ENCODE measurements around the gene ISCA1.

The ISCA1 gene

GRCh38 chr9:86282979-86283535 lies 719 bp upstream of the ISCA1 start:
- DNase-seq: no peak

GRCh38 chr9:86281593-86282076 lies 703 bp downstream of the ISCA1 start:
- no peak for DNase-seq

GRCh38 chr9:86280580-86280979 lies 1.8 kb downstream of the ISCA1 start:
- DNase-seq: no peak

- no peak for DNase-seq
Measured at GRCh38 chr9:86279839-86280238, 2.5 kb downstream of the ISCA1 start.

- DNase-seq: no peak
Measured at GRCh38 chr9:86277072-86277471, 5.3 kb downstream of the ISCA1 start.

GRCh38 chr9:86275962-86276361 lies 6.4 kb downstream of the ISCA1 start:
- DNase-seq: no peak

GRCh38 chr9:86274821-86275643 lies 7.3 kb downstream of the ISCA1 start:
- no peak for DNase-seq

- no peak for DNase-seq
Measured at GRCh38 chr9:86272221-86272620, 10.1 kb downstream of the ISCA1 start.

GRCh38 chr9:86263876-86264275 lies 18.5 kb downstream of the ISCA1 start:
- DNase-seq: no peak

GRCh38 chr9:86262492-86262891 lies 19.8 kb downstream of the ISCA1 start:
- DNase-seq: no peak

GRCh38 chr9:86259557-86259956 lies 22.8 kb downstream of the ISCA1 start, which contains the start of gene C9orf153:
Gene C9orf153, minus strand, starts transcription at chr9:86259657. Its CDS starts 30,054 bp downstream, at chr9:86229603.
- no peak for DNase-seq

GRCh38 chr9:86257391-86257790 lies 24.9 kb downstream of the ISCA1 start:
- DNase-seq: no peak

GRCh38 chr9:86256653-86257052 lies 25.7 kb downstream of the ISCA1 start:
- no peak for DNase-seq

- no peak for DNase-seq
Measured at GRCh38 chr9:86253577-86253976, 28.8 kb downstream of the ISCA1 start.

- DNase-seq: no peak
Measured at GRCh38 chr9:86252870-86253269, 29.5 kb downstream of the ISCA1 start.

GRCh38 chr9:86250123-86250522 lies 32.2 kb downstream of the ISCA1 start:
- no peak for DNase-seq

- no peak for DNase-seq
Measured at GRCh38 chr9:86248746-86249145, 33.6 kb downstream of the ISCA1 start.

GRCh38 chr9:86246752-86247161 lies 35.6 kb downstream of the ISCA1 start:
- DNase-seq: no peak

- DNase-seq: no peak
Measured at GRCh38 chr9:86242071-86242470, 40.3 kb downstream of the ISCA1 start.

GRCh38 chr9:86241216-86241615 lies 41.1 kb downstream of the ISCA1 start:
- DNase-seq: no peak

GRCh38 chr9:86238861-86239770 lies 43.2 kb downstream of the ISCA1 start:
- DNase-seq: no peak

GRCh38 chr9:86230858-86231257 lies 51.5 kb downstream of the ISCA1 start:
- no peak for DNase-seq

GRCh38 chr9:86222667-86223066 lies 59.7 kb downstream of the ISCA1 start:
- no peak for DNase-seq
